ENCODE measurements around the gene CBR1.

Gene CBR1

GRCh38 chr21:36032647-36033406, 37.0 kb upstream of the CBR1 start:
- Histone ChIP-seq H3K36me3 (ENCODE audit: insufficient read depth, low read length) (no peaks in the 10 kb centered on the region), H3K4me3 (ENCODE audit: low read depth, low read length) (no peak overlapping the region), H2AFZ (ENCODE audit: low read length, unreplicated experiment) (no peak overlapping the region), H3K4me1 (ENCODE audit: control insufficient read depth, insufficient read depth, low read length, unreplicated experiment) (no peaks in the 10 kb centered on the region), H3K27me3 (ENCODE audit: insufficient read depth, low read length) (no peaks in the 10 kb centered on the region), H3K27ac (ENCODE audit: low read depth, low read length) (no peak overlapping the region), H3K79me2 (ENCODE audit: control insufficient read depth, insufficient read depth, low read length, unreplicated experiment) (no peaks in the 10 kb centered on the region)

GRCh38 chr21:36034211-36034913, 35.5 kb upstream of the CBR1 start:
- Histone ChIP-seq H3K27ac (ENCODE audit: low read depth, low read length) (no peak overlapping the region), H2AFZ (ENCODE audit: low read length, unreplicated experiment) (no peak overlapping the region), H3K27me3 (ENCODE audit: insufficient read depth, low read length) (no peaks in the 10 kb centered on the region), H3K79me2 (ENCODE audit: control insufficient read depth, insufficient read depth, low read length, unreplicated experiment) (no peaks in the 10 kb centered on the region), H3K36me3 (ENCODE audit: insufficient read depth, low read length) (no peaks in the 10 kb centered on the region), H3K4me3 (ENCODE audit: low read depth, low read length) (no peak overlapping the region), H3K4me1 (ENCODE audit: control insufficient read depth, insufficient read depth, low read length, unreplicated experiment) (no peaks in the 10 kb centered on the region)

- H2AFZ ChIP-seq (ENCODE audit: low read length, unreplicated experiment) = no peak overlapping the region
- H3K79me2 ChIP-seq (ENCODE audit: control insufficient read depth, insufficient read depth, low read length, unreplicated experiment) = no peaks in the 10 kb centered on the region
- no peaks in the 10 kb centered on the region for H3K27me3 ChIP-seq (ENCODE audit: insufficient read depth, low read length)
- H3K4me1 ChIP-seq (ENCODE audit: control insufficient read depth, insufficient read depth, low read length, unreplicated experiment) = no peaks in the 10 kb centered on the region
- no peaks in the 10 kb centered on the region; the same call in 1 of the 2 replicates for H3K36me3 ChIP-seq (ENCODE audit: insufficient read depth, low read length)
- no peak overlapping the region for H3K27ac ChIP-seq (ENCODE audit: low read depth, low read length)
- no peak overlapping the region for H3K4me3 ChIP-seq (ENCODE audit: low read depth, low read length)
Measured at GRCh38 chr21:36035381-36035791, 34.4 kb upstream of the CBR1 start.

- H3K27ac ChIP-seq (ENCODE audit: low read depth, low read length) = no peak overlapping the region
Measured at GRCh38 chr21:36038701-36039497, 30.9 kb upstream of the CBR1 start.

GRCh38 chr21:36039861-36040260, 30.0 kb upstream of the CBR1 start:
- no peaks in the 10 kb centered on the region for H3K27me3 ChIP-seq (ENCODE audit: insufficient read depth, low read length)
- peaks cover 7% of the 10 kb centered on the region; the same call in 1 of the 2 replicates for H3K36me3 ChIP-seq (ENCODE audit: insufficient read depth, low read length)
- H3K79me2 ChIP-seq (ENCODE audit: control insufficient read depth, insufficient read depth, low read length, unreplicated experiment) = no peaks in the 10 kb centered on the region
- H3K4me1 ChIP-seq (ENCODE audit: control insufficient read depth, insufficient read depth, low read length, unreplicated experiment) = no peaks in the 10 kb centered on the region
- no peak overlapping the region for H2AFZ ChIP-seq (ENCODE audit: low read length, unreplicated experiment)
- no peak overlapping the region for H3K4me3 ChIP-seq (ENCODE audit: low read depth, low read length)
- no peak overlapping the region for H3K27ac ChIP-seq (ENCODE audit: low read depth, low read length)

More at GRCh38 chr21:36038701-36039497, 30.9 kb upstream of the CBR1 start:
- no peaks in the 10 kb centered on the region for H3K27me3 ChIP-seq (ENCODE audit: insufficient read depth, low read length)
- peaks cover 5% of the 10 kb centered on the region; the same call in 1 of the 2 replicates for H3K36me3 ChIP-seq (ENCODE audit: insufficient read depth, low read length)
- H3K4me1 ChIP-seq (ENCODE audit: control insufficient read depth, insufficient read depth, low read length, unreplicated experiment) = no peaks in the 10 kb centered on the region
- H3K79me2 ChIP-seq (ENCODE audit: control insufficient read depth, insufficient read depth, low read length, unreplicated experiment) = no peaks in the 10 kb centered on the region
- H3K4me3 ChIP-seq (ENCODE audit: low read depth, low read length) = no peak overlapping the region
- H2AFZ ChIP-seq (ENCODE audit: low read length, unreplicated experiment) = no peak overlapping the region

- H3K27me3 ChIP-seq (ENCODE audit: insufficient read depth, low read length) = no peaks in the 10 kb centered on the region
- H3K79me2 ChIP-seq (ENCODE audit: control insufficient read depth, insufficient read depth, low read length, unreplicated experiment) = no peaks in the 10 kb centered on the region
- H2AFZ ChIP-seq (ENCODE audit: low read length, unreplicated experiment) = no peak overlapping the region
- H3K4me1 ChIP-seq (ENCODE audit: control insufficient read depth, insufficient read depth, low read length, unreplicated experiment) = no peaks in the 10 kb centered on the region
- peaks cover 7% of the 10 kb centered on the region; the same call in 1 of the 2 replicates for H3K36me3 ChIP-seq (ENCODE audit: insufficient read depth, low read length)
- no peak overlapping the region for H3K27ac ChIP-seq (ENCODE audit: low read depth, low read length)
- H3K4me3 ChIP-seq (ENCODE audit: low read depth, low read length) = no peak overlapping the region
Measured at GRCh38 chr21:36040389-36040788, 29.4 kb upstream of the CBR1 start.

- Histone ChIP-seq H3K27ac (ENCODE audit: low read depth, low read length) (no peak overlapping the region), H3K4me1 (ENCODE audit: control insufficient read depth, insufficient read depth, low read length, unreplicated experiment) (no peaks in the 10 kb centered on the region)
Measured at GRCh38 chr21:36041910-36042309, 27.9 kb upstream of the CBR1 start.

GRCh38 chr21:36044056-36044455, 25.8 kb upstream of the CBR1 start:
- H3K4me3 ChIP-seq (ENCODE audit: low read depth, low read length) = no peak overlapping the region
- H3K4me1 ChIP-seq (ENCODE audit: control insufficient read depth, insufficient read depth, low read length, unreplicated experiment) = no peaks in the 10 kb centered on the region
- H3K27ac ChIP-seq (ENCODE audit: low read depth, low read length) = no peak overlapping the region
- H3K36me3 ChIP-seq (ENCODE audit: insufficient read depth, low read length) = peaks cover 7% of the 10 kb centered on the region; the same call in 1 of the 2 replicates
- no peaks in the 10 kb centered on the region for H3K27me3 ChIP-seq (ENCODE audit: insufficient read depth, low read length)
- no peaks in the 10 kb centered on the region for H3K79me2 ChIP-seq (ENCODE audit: control insufficient read depth, insufficient read depth, low read length, unreplicated experiment)
- no peak overlapping the region for H2AFZ ChIP-seq (ENCODE audit: low read length, unreplicated experiment)

More at GRCh38 chr21:36041910-36042309, 27.9 kb upstream of the CBR1 start:
- H3K27me3 ChIP-seq (ENCODE audit: insufficient read depth, low read length) = no peaks in the 10 kb centered on the region
- H3K79me2 ChIP-seq (ENCODE audit: control insufficient read depth, insufficient read depth, low read length, unreplicated experiment) = no peaks in the 10 kb centered on the region
- H3K4me3 ChIP-seq (ENCODE audit: low read depth, low read length) = no peak overlapping the region
- H3K36me3 ChIP-seq (ENCODE audit: insufficient read depth, low read length) = peaks cover 7% of the 10 kb centered on the region; the same call in 1 of the 2 replicates
- no peak overlapping the region for H2AFZ ChIP-seq (ENCODE audit: low read length, unreplicated experiment)

- Histone ChIP-seq H3K79me2 (ENCODE audit: control insufficient read depth, insufficient read depth, low read length, unreplicated experiment) (no peaks in the 10 kb centered on the region), H3K36me3 (ENCODE audit: insufficient read depth, low read length) (peaks cover 10% of the 10 kb centered on the region; the same call in 1 of the 2 replicates), H2AFZ (ENCODE audit: low read length, unreplicated experiment) (no peak overlapping the region), H3K27me3 (ENCODE audit: insufficient read depth, low read length) (no peaks in the 10 kb centered on the region), H3K4me3 (ENCODE audit: low read depth, low read length) (no peak overlapping the region), H3K27ac (ENCODE audit: low read depth, low read length) (no peak overlapping the region), H3K4me1 (ENCODE audit: control insufficient read depth, insufficient read depth, low read length, unreplicated experiment) (no peaks in the 10 kb centered on the region)
Measured at GRCh38 chr21:36045993-36046392, 23.8 kb upstream of the CBR1 start.

GRCh38 chr21:36047139-36047538, 22.7 kb upstream of the CBR1 start:
- Histone ChIP-seq H3K27me3 (ENCODE audit: insufficient read depth, low read length) (no peaks in the 10 kb centered on the region), H3K4me3 (ENCODE audit: low read depth, low read length) (no peak overlapping the region), H3K4me1 (ENCODE audit: control insufficient read depth, insufficient read depth, low read length, unreplicated experiment) (no peaks in the 10 kb centered on the region), H2AFZ (ENCODE audit: low read length, unreplicated experiment) (no peak overlapping the region), H3K79me2 (ENCODE audit: control insufficient read depth, insufficient read depth, low read length, unreplicated experiment) (no peaks in the 10 kb centered on the region), H3K36me3 (ENCODE audit: insufficient read depth, low read length) (0 out of 2 replicates have a peak, but pooled peaks cover 10% of the 10 kb centered on the region), H3K27ac (ENCODE audit: low read depth, low read length) (no peak overlapping the region)

Measured in ACC112 (cell line).